Measurements from ENCODE around the gene PPP1R36. TPM values are rescaled to one million over a fixed set of nuclear protein-coding genes. Genes with fewer than 3 reads are reported as not detected.

The PPP1R36 gene
- total and polyA plus RNA-seq, 2 of the 4 experiments (the other 2 are of a cell fraction), result 0.15 to 0.54 TPM

- no peak overlapping the region for H3K18ac ChIP-seq (ENCODE audit: low read depth, low read length)
- H3K9me1 ChIP-seq (ENCODE audit: insufficient read depth, low read length), result peaks cover 6% of the 10 kb centered on the region; the same call in 1 of the 2 replicates
- in situ Hi-C loops (cut with MboI; ENCODE audit: low sequenced_read_pairs) (loop anchor here (10.0 to 25.0 kb wide), 2 partner anchors 228 to 376 kb away; partner anchors contain the start of gene CHURC1), dilution Hi-C loops (cut with HindIII; ENCODE audit: low sequenced_read_pairs, unreplicated experiment) (no loop called here), intact Hi-C loops (cut with micrococcal nuclease) (no loop called here)
- no peaks in the 10 kb centered on the region for H3K27me3 ChIP-seq (ENCODE audit: control insufficient read depth, insufficient read depth, low read length)
- no peak overlapping the region for H2AK5ac ChIP-seq (ENCODE audit: low read depth, low read length)
- peak overlapping the region; percentile 49 for H2BK5ac ChIP-seq (ENCODE audit: low read depth, low read length, poor library complexity, severe bottlenecking)
- ChIA-PET CTCF (interaction anchor here (0.7 to 1.0 kb wide), 3 partner anchors 95 to 355 kb away, joined by 3 to 4 read pairs (median 3); no protein-coding TSS in a partner anchor), POLR2A (ENCODE audit: unreplicated experiment) (no interaction called here)
- TF ChIP-seq RFX5 (IDR thresholded peaks at IDR 0.05; ENCODE audit: low read depth, low read length) (no peak), CEBPB (IDR thresholded peaks at IDR 0.05; ENCODE audit: low read depth, low read length) (peak; percentile 64)
- H3K79me1 ChIP-seq (ENCODE audit: low read depth in 1 of 2, low read length in 2 of 2), result peaks cover 9 to 27% of the 10 kb centered on the region in 2 experiments; a peak in 3 of 4 replicates
- WGBS, 2 experiments (ENCODE audit: extremely low coverage in 2 of 2, insufficient read length in 1 of 2), result 83% methylated on average over 1 of the region's 4 CpGs; no CpG with 5 or more reads in 1 of the 2 experiments
- H3K9me3 ChIP-seq (ENCODE audit: control insufficient read depth, insufficient read depth, low read length), result peaks cover 11% of the 10 kb centered on the region
- H3K4me3 ChIP-seq (ENCODE audit: insufficient read depth, low read depth, low read length), result no peak overlapping the region
- no peak overlapping the region for H2BK15ac ChIP-seq (ENCODE audit: low read depth, low read length)
- no peak overlapping the region for H2BK20ac ChIP-seq (ENCODE audit: low read depth, low read length)
- no peak overlapping the region for H3K9ac ChIP-seq (ENCODE audit: low read depth, low read length)
- 0 out of 2 replicates have a peak overlapping the region, but pooled peaks have one; percentile 39 for H3K14ac ChIP-seq (replicated peaks; ENCODE audit: low read depth, low read length)
- H4K8ac ChIP-seq (ENCODE audit: low read depth in 2 of 2, low read length in 2 of 2), result no peak overlapping the region
- H3K23ac ChIP-seq (ENCODE audit: low read depth, low read length), result no peak overlapping the region
- H4K91ac ChIP-seq (ENCODE audit: insufficient read depth, low read depth, low read length), result no peak overlapping the region
- H4K5ac ChIP-seq (ENCODE audit: low read depth, low read length), result no peak overlapping the region
- H4K20me1 ChIP-seq (ENCODE audit: insufficient read depth, low read length), result no peaks in the 10 kb centered on the region; the same call in none of the 2 replicates
- no TSS peak for BruUV-seq (replicated peaks)
- H3K56ac ChIP-seq (ENCODE audit: extremely low read depth, insufficient read depth, low read length), result no peak overlapping the region
- H3K36me3 ChIP-seq (ENCODE audit: control insufficient read depth, insufficient read depth, low read length), result no peaks in the 10 kb centered on the region
- no peak for ATAC-seq (ENCODE audit: low read depth)
- no peak overlapping the region for H3K27ac ChIP-seq (ENCODE audit: insufficient read depth, low read length)
- no peaks in the 10 kb centered on the region; the same call in 1 of the 2 replicates for H3K4me1 ChIP-seq (ENCODE audit: control insufficient read depth, insufficient read depth, low read length)
- H2AFZ ChIP-seq (replicated peaks; ENCODE audit: low read length, poor library complexity), result no peak overlapping the region
- DNase-seq, result peak; percentile 46
- peak overlapping the region; percentile 5; the same call in 1 of the 2 replicates for H3K4me2 ChIP-seq (ENCODE audit: low read depth, low read length)
- H3K4ac ChIP-seq (ENCODE audit: low read depth, low read length), result no peak overlapping the region
- H2AK9ac ChIP-seq (replicated peaks; ENCODE audit: low read depth, low read length, poor library complexity), result no peak overlapping the region
- H2BK120ac ChIP-seq (ENCODE audit: low read depth, low read length), result no peak overlapping the region
Measured at GRCh38 chr14:64536488-64537245, 13.1 kb upstream of the PPP1R36 start.
